Occipital lobe (tissue), 2 donors: ENCODE measurements around the gene SBNO2. TPM values are rescaled to one million over a fixed set of nuclear protein-coding genes. Genes with fewer than 3 reads are reported as not detected.

Source experiments
- DNase-seq: peaks from one replicate; lab custom pipeline; 2025; lab: John Stamatoyannopoulos, UW
- total RNA-seq: library from RNA; depleted of rRNA; stranded (reverse); fragments of >200 nt; gene quantifications from one replicate; pipeline ENCODE4 v1.2.3, GENCODE V29; 2014

Gene SBNO2
- total RNA-seq, 1 donor from 2014 or later = 4.2 TPM

- DNase-seq = no peak
Observed at GRCh38 chr19:1154731-1155351, 19.2 kb downstream of the SBNO2 start.

GRCh38 chr19:1153891-1154730 is 20.0 kb downstream of the SBNO2 start:
- no peak for DNase-seq

- no peak for DNase-seq
Observed at GRCh38 chr19:1151917-1152587, 22.0 kb downstream of the SBNO2 start.

GRCh38 chr19:1151037-1151724 is 22.9 kb downstream of the SBNO2 start:
- no peak for DNase-seq

- no peak for DNase-seq
Observed at GRCh38 chr19:1150333-1151036, 23.6 kb downstream of the SBNO2 start.

- no peak for DNase-seq
Observed at GRCh38 chr19:1149259-1150045, 24.6 kb downstream of the SBNO2 start.

GRCh38 chr19:1147934-1148549 is 26.0 kb downstream of the SBNO2 start:
- DNase-seq = no peak

- DNase-seq = no peak
Observed at GRCh38 chr19:1146858-1147780, 26.9 kb downstream of the SBNO2 start.

GRCh38 chr19:1146412-1146699 is 27.7 kb downstream of the SBNO2 start:
- DNase-seq = no peak

GRCh38 chr19:1145635-1146411 is 28.2 kb downstream of the SBNO2 start:
- DNase-seq = no peak

GRCh38 chr19:1144741-1145140 is 29.3 kb downstream of the SBNO2 start:
- no peak for DNase-seq

- DNase-seq = no peak
Observed at GRCh38 chr19:1143828-1144399, 30.2 kb downstream of the SBNO2 start.

- no peak for DNase-seq
Observed at GRCh38 chr19:1141944-1142343, 32.1 kb downstream of the SBNO2 start.

GRCh38 chr19:1140272-1141027 is 33.6 kb downstream of the SBNO2 start:
- no peak for DNase-seq

- DNase-seq = no peak
Observed at GRCh38 chr19:1139126-1139525, 34.9 kb downstream of the SBNO2 start.

- DNase-seq = no peak
Observed at GRCh38 chr19:1138121-1138520, 35.9 kb downstream of the SBNO2 start.

GRCh38 chr19:1136621-1137317 is 37.3 kb downstream of the SBNO2 start:
- DNase-seq = no peak
